Measurements from ENCODE around the gene MCM3AP. TPM values are rescaled to one million over a fixed set of nuclear protein-coding genes. Genes with fewer than 3 reads are reported as not detected.

Gene MCM3AP
- total RNA-seq, 1 donor from 2014 or later: 58.8 TPM

DNA sequence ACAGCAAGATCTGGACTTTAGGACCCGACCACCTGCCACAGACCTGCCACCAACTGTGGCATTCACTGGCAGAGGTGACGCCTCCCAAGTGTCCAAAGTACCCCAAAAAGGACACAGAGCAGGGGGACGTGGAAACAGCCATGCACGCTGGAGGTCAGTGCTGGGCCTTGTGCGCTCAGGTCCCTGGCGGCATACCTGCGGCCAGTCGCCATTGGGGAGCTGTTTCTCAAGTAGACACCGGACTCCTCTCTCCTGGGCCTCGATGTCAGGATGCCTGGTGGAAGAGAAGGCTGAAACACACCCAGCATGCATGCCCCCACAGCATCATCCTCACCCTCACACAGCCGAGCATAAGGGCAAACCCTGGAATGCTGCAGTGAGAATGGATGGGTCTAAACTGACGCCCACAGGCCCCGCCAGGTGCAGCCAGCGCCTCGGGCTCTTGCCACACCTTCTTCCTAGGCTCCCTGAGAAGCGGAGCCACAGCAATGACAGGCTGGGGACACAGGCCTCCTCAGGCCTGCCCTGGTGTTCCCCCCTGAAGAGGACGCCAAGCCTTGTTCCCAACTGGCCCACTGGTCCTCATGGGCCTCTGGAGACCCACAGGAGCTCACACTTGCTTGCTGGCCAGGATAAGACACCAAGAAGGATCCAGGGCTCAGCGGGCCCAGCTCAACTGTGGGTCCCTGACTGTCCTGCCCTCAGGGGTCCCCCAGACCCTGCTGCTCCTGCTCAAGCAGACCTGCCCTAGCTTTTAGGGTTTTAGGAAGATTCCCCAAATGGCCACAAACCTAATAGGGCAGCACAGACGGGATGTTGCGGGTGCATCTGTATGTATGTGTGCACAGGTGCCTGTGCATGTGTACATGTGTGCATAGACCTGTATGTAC lies 93.5 kb downstream of the MCM3AP start:
- TF ChIP-seq, protein P1, sequence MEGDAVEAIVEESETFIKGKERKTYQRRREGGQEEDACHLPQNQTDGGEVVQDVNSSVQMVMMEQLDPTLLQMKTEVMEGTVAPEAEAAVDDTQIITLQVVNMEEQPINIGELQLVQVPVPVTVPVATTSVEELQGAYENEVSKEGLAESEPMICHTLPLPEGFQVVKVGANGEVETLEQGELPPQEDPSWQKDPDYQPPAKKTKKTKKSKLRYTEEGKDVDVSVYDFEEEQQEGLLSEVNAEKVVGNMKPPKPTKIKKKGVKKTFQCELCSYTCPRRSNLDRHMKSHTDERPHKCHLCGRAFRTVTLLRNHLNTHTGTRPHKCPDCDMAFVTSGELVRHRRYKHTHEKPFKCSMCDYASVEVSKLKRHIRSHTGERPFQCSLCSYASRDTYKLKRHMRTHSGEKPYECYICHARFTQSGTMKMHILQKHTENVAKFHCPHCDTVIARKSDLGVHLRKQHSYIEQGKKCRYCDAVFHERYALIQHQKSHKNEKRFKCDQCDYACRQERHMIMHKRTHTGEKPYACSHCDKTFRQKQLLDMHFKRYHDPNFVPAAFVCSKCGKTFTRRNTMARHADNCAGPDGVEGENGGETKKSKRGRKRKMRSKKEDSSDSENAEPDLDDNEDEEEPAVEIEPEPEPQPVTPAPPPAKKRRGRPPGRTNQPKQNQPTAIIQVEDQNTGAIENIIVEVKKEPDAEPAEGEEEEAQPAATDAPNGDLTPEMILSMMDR (IDR thresholded peaks at IDR 0.05; ENCODE audit: borderline replicate concordance): no peak
- Histone ChIP-seq H3K9me3 (replicated peaks) (no peaks in the 10 kb centered on the region), H3K27ac (replicated peaks) (peak overlapping the region; percentile 96), H3K4me3 (no peak overlapping the region), H3K4me1 (peaks cover 47% of the 10 kb centered on the region), H3K27me3 (ENCODE audit: low read depth) (no peaks in the 10 kb centered on the region), H3K36me3 (peaks cover 62% of the 10 kb centered on the region)
- no peak for DNase-seq
- intact Hi-C loops (cut with micrococcal nuclease): no loop called here

DNA sequence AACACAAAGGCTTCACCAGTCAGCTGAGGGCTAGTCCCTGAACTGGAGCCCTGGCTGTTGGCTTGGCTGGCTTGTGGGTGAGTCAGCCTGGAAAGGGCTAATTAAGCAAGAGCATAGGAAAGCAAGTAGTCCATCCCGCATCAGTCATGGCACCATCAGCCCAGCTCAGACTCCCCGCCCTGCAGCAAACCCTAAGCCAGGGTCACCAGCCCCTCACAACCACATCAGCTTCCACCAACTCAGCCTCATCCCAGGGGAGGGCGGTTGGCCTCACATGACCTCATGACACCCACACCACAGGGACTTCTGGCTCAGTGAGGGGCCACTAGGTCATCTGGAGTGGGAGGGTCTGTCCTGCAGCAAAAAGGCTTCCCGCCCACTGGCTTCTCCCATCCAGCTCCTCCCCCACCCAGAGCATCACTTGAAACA lies 94.1 kb downstream of the MCM3AP start:
- Histone ChIP-seq H3K27me3 (ENCODE audit: low read depth) (no peaks in the 10 kb centered on the region), H3K27ac (replicated peaks) (peak overlapping the region; percentile 96), H3K9me3 (replicated peaks) (no peaks in the 10 kb centered on the region), H3K4me1 (peaks cover 47% of the 10 kb centered on the region), H3K36me3 (peaks cover 55% of the 10 kb centered on the region), H3K4me3 (no peak overlapping the region)
- DNase-seq: no peak
- TF ChIP-seq, protein P1 (IDR thresholded peaks at IDR 0.05; ENCODE audit: borderline replicate concordance): no peak
- intact Hi-C loops (cut with micrococcal nuclease): no loop called here

- DNase-seq: no peak
- TF ChIP-seq, protein P1 (IDR thresholded peaks at IDR 0.05; ENCODE audit: borderline replicate concordance): no peak
- H3K36me3 ChIP-seq: peaks cover 49% of the 10 kb centered on the region
Measured at GRCh38 chr21:46190491-46191131, 94.8 kb downstream of the MCM3AP start.

GRCh38 chr21:46189959-46190490 lies 95.4 kb downstream of the MCM3AP start:
- peak overlapping the region; percentile 96 for H3K27ac ChIP-seq (replicated peaks)
- intact Hi-C loops (cut with micrococcal nuclease): no loop called here
- DNase-seq: no peak

More at GRCh38 chr21:46190491-46191131, 94.8 kb downstream of the MCM3AP start:
- H3K27me3 ChIP-seq (ENCODE audit: low read depth): no peaks in the 10 kb centered on the region
- H3K4me1 ChIP-seq: peaks cover 49% of the 10 kb centered on the region
- intact Hi-C loops (cut with micrococcal nuclease): no loop called here
- peak overlapping the region; percentile 96 for H3K27ac ChIP-seq (replicated peaks)
- H3K4me3 ChIP-seq: no peak overlapping the region
- no peaks in the 10 kb centered on the region for H3K9me3 ChIP-seq (replicated peaks)

More at GRCh38 chr21:46189959-46190490, 95.4 kb downstream of the MCM3AP start:
- no peak overlapping the region for H3K4me3 ChIP-seq
- H3K9me3 ChIP-seq (replicated peaks): no peaks in the 10 kb centered on the region
- TF ChIP-seq, protein P1 (IDR thresholded peaks at IDR 0.05; ENCODE audit: borderline replicate concordance): no peak
- H3K36me3 ChIP-seq: peaks cover 43% of the 10 kb centered on the region
- no peaks in the 10 kb centered on the region for H3K27me3 ChIP-seq (ENCODE audit: low read depth)
- H3K4me1 ChIP-seq: peaks cover 55% of the 10 kb centered on the region

Measured in left ventricle myocardium inferior (tissue), 1 donor.